Activated T-cell treated with anti-CD3 and anti-CD28 coated beads for 48 hours (primary cell): ENCODE results near the gene TVP23A.
"Not testable (repeated sequence)": the region's sequence is repeated elsewhere in the genome, so short reads cannot be mapped to it uniquely, and the experiment has no call there.

Source experiments
- DNase-seq: peaks from one replicate; pipeline ENCODE4 v3.0.0-alpha.2; 2020; ENCODE audit warnings: low read depth

The TVP23A gene

DNA sequence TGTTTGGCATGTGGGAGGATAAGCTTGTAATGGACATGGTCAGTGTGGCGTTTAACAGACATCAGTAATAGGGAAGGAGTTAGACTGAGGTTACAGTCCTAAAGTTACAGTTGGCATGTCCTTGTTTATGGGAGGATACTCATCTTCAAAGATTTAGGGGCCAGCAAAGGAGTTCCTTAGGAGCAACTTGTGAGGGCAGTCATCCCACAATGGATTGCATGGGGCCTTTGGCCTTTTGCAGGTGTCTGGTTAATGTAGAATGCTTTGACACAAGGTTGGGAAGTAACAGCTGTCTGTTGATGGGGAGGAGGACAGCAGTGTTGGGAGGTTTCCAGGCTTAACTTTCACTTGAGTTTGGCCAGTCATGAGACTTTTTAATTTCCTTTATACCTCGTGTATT lies 72.8 kb downstream of the TVP23A start:
- DNase-seq, result no peak

- DNase-seq, result no peak
Observed at GRCh38 chr16:10744370-10745030, 74.1 kb downstream of the TVP23A start.

- DNase-seq, result peak; percentile 99
Observed at GRCh38 chr16:10743610-10744369, 74.8 kb downstream of the TVP23A start, which contains the start of gene NUBP1. Gene NUBP1 (plus strand): TSS chr16:10743842. CDS start chr16:10743864, 22 bp downstream.

- no peak for DNase-seq
Observed at GRCh38 chr16:10743227-10743609, 75.4 kb downstream of the TVP23A start.

DNA sequence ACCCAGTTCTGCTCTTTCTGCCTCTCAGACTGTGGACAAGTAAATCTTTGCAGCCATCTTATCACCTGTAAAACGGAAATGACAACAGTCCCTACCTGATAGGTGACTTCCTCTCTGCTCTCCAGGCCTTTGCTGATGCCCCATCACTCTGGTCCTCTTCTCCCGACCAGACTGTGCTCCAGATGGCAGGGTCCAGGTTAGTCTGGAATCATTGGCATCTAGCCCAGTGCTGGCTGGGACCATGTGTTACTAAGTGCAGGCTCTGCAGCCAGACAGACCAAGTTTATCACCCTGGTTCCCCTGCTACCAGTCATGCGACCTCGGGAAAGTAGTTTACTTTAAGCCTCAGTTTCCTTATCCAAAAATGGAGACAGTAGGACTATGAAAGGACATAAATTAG lies 76.8 kb downstream of the TVP23A start:
- no peak for DNase-seq

GRCh38 chr16:10741249-10741648 lies 77.3 kb downstream of the TVP23A start:
- DNase-seq, result not testable (repeated sequence)

DNA sequence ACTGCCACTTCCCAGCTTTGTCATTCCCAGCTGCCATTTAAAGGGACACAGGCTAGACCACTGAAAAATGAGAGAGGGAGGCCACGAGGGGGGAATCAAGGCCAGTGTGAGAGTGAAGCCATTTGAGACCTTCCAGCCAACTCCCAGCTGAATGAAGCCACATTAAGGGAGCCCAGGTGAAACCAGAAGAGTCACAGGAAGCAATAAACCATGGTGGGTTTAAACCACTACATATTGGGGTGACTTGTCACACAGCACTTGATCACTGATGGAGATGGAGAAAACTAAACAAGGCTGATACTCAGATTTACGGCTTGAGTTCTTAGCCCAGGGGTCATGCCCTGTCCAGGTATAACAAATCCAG lies 77.8 kb downstream of the TVP23A start:
- DNase-seq, result no peak

DNA sequence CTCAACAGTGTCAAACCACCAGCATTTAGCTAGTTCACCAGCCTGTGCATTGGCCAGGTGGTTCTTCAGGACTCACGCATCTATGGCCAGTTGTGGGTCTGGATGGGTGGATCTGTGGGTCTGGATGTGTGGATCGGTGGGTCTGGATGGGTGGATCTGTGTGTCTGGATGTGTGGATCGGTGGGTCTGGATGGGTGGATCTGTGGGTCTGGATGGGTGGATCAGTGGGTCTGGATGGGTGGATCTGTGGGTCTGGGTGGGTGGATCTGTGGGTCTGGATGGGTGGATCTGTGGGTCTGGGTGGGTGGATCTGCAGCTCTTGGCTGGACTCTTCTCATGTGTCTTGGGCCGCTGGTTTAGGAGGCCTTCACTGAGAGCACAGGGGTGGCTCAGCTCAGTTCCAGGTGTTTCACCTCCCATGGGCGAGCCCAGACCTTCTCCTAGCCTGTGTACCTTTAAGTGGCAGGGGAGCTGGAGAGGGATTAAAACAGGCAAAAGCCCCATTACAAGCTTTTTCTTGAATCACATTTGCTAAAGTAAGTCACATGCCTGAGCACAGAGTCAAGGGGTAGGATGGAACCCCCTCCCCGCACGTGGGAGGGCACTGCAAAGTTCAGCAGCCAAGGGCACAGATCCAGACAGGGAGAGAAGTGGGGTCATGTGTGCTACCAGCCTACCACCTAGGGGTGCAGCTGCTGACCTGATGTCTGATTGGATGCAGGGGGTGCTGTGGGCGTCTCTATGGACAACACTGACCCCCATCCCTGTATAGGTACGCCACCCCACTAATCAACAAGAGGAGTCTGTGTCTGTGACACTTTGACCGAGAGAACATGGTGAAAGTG lies 78.4 kb downstream of the TVP23A start:
- DNase-seq, result no peak

GRCh38 chr16:10738231-10739077 lies 80.1 kb downstream of the TVP23A start:
- DNase-seq, result peak; percentile 44

DNA sequence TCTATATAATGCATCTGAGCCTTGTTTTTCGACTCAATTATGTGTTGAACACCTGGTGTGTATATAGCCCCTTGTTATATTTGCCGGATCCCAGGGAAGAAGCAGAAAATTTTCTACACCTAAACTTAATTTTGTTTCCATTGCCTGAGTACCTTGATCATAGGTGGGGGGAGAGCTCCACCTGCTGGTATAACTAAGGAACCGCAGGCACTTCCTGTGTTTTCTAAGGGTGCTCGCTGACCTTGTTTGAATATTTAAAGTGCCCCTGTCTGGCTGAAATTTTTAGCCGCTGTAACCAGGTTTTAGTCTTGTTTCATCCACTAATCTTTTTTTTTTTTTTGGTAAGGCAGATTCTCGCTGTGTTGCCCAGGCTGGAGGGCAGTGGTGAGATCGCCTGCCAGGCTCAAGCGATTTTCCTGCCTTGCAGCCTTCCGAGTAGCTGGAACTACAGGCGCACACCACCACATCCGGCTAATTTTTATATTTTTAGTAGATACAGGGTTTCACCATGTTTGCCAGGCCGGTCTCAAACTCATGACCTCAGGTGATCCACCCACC lies 81.4 kb downstream of the TVP23A start:
- peak; percentile 52 for DNase-seq

GRCh38 chr16:10731790-10732189 lies 86.8 kb downstream of the TVP23A start:
- no peak for DNase-seq

DNA sequence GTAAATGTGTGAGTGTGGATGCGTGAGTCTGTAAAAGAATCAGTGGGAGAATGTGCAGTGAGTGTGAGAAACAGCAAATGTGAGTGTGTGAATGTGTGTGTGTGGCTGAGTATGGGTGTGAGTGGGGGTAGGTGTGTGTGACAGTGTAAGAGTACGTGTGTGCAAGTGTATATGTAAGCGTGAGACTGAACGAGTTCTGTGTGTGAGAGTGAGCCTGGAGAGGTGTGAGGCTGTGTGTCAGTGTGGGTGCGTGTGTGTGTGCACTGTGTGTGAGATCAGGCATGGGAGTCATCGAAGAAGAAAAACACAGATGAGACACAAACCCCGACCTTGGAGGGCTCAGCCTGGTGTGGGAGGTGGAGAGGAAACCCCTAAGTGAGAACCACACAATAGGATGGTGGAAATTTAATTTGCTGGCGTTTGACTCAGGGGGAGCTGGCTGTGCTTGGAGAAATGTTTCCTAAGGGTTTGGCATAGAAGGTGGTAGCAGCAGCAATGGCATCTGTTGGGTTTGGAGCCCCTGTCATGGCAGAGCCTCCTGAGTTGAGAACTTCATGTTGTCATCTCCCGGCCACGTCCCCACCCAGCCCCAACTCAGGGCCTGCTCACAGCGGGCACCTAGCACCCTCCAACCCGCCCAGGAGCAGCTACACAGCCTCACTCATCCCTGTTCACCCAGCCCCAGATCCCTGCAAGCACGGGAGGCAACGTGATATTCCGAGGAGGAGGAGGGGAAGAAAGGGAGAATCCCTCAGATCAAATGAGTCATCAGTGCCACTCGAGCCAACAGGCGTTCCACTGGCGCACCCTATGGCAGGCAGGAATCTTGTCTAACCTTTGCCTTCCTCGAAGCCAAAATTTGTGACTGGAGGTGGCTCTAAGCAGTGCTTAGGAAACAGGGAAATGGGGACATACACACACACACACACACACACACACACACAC lies 89.2 kb downstream of the TVP23A start:
- no peak for DNase-seq

DNA sequence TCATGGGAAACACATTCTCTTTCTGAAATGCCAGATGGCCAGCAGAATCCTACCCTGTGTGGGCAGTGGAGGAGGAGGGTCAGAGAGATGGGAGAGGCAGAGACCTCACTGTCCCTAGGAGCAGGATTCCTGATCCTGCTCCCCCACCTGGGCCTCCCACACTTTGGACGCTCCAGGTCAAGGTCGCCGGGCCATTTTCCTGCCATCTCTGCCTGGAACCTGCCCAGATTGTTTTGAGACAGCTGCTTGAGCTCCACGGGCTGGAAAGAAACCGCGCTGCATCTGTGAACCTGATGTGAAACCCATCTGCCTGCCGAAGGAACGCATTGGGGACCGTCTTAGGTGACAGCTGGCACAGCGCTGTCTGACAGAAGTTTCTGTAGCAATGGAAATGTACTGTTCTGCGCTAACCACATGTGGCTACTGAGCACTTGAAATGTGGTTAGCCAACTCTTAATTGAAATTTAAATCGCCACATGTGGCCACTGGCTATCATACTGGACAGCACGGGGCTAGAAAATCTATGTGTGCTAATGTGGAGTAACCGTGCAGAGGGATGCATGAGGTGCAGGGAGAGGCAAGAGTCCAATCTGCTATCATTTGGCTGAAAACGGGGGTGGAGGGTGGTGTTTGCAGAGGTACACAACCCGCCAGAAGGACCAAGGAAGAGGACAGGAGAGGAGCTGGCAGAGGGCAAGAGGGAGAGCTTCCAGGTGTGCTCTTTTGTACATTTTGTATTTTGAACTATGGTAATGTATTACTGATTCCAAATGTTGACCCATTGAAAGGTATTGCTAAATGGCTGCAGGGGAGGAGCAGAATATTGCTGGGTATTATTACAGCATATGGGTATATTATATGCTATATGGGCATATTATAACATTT lies 90.3 kb downstream of the TVP23A start:
- DNase-seq, result no peak
